Fibroblast of the aortic adventitia (primary cell): ENCODE data around the gene GAK. TPM values are rescaled to one million over a fixed set of nuclear protein-coding genes. Genes with fewer than 3 reads are reported as not detected.

Source experiments
- DNase-seq: peaks from one replicate; pipeline ENCODE4 v3.0.0-alpha.2; 2010; ENCODE audit warnings: low read depth
- H3K4me3 ChIP-seq: 2 replicates; pipeline ENCODE4 v1.5.1; 2011; ENCODE audit warnings: low read depth, mild to moderate bottlenecking, control low read depth, low read length, moderate library complexity
- CTCF ChIP-seq: IDR thresholded peaks from 2 replicates; pipeline ENCODE4 v1.5.1; 2011; ENCODE audit warnings: mild to moderate bottlenecking, low read length, control low read depth, inconsistent platforms; ENCODE audit not compliant: insufficient read depth
- total RNA-seq: library from RNA; depleted of rRNA; stranded (reverse); fragments of >200 nt; gene quantifications from 2 replicates; pipeline ENCODE4 v1.2.3, GENCODE V29; 2012; ENCODE audit warnings: low replicate concordance

GAK gene
- total RNA-seq, 1 donor, result 49.4 TPM

- no peak for DNase-seq
- no peak for TF ChIP-seq CTCF
- H3K4me3 ChIP-seq, result peak overlapping the region; percentile 77
These were observed 39.8 kb upstream of the GAK start for GRCh38 chr4:971666-972500.

GRCh38 chr4:970854-971520 lies 38.9 kb upstream of the GAK start:
- no peak for DNase-seq
- TF ChIP-seq CTCF, result no peak
- no peak overlapping the region for H3K4me3 ChIP-seq

GRCh38 chr4:970046-970745 lies 38.1 kb upstream of the GAK start:
- H3K4me3 ChIP-seq, result no peak overlapping the region
- no peak for TF ChIP-seq CTCF
- DNase-seq, result no peak

GRCh38 chr4:968621-969394 lies 36.7 kb upstream of the GAK start:
- TF ChIP-seq CTCF, result no peak
- H3K4me3 ChIP-seq, result no peak overlapping the region

GRCh38 chr4:968221-968620 lies 36.1 kb upstream of the GAK start:
- DNase-seq, result no peak
- TF ChIP-seq CTCF, result no peak
- H3K4me3 ChIP-seq, result no peak overlapping the region

More at GRCh38 chr4:968621-969394, 36.7 kb upstream of the GAK start:
- no peak for DNase-seq
